HepG2 (cell line): Measurements from ENCODE around the gene IQCK. TPM values are rescaled to one million over a fixed set of nuclear protein-coding genes. Genes with fewer than 3 reads are reported as not detected.
A peak's percentile ranks its signal among the peaks of the same experiment; 100 is the strongest.

Experiments used
- BCL3 ChIP-seq: sonication (generic); formaldehyde crosslinking; IDR thresholded peaks from 2 replicates; pipeline ENCODE4 v1.5.1; 2020; ENCODE audit warnings: mild to moderate bottlenecking, missing genetic modification reagents, moderate library complexity
- HNRNPLL ChIP-seq: fragments of 200-400 bp; formaldehyde crosslinking; IDR thresholded peaks from 2 replicates; pipeline ENCODE4 v1.6.1; 2017; ENCODE audit warnings: mild to moderate bottlenecking, low read depth, low read length; ENCODE audit not compliant: poor library complexity, severe bottlenecking
- ISL2 ChIP-seq: sonication (generic); formaldehyde crosslinking; IDR thresholded peaks from 2 replicates; pipeline ENCODE4 v1.5.0; 2020; ENCODE audit warnings: missing genetic modification reagents
- LRRFIP1 ChIP-seq: sonication (generic); formaldehyde crosslinking; conservative IDR thresholded peaks from 2 replicates; pipeline ENCODE4 v1.4.0; 2020; ENCODE audit warnings: missing genetic modification reagents
- MATR3 ChIP-seq: sonication (generic); formaldehyde crosslinking; IDR thresholded peaks from 2 replicates; pipeline ENCODE4 v1.4.0; 2020; ENCODE audit warnings: missing genetic modification reagents
- NBN ChIP-seq: fragments of 450-650 bp; conservative IDR thresholded peaks from 2 replicates; pipeline ENCODE4 v1.6.1; 2017
- TCF7 ChIP-seq: sonication (generic); IDR thresholded peaks from 2 replicates; pipeline ENCODE4 v1.6.1; 2016; ENCODE audit warnings: antibody characterized with exemption, low read depth
- THAP9 ChIP-seq: sonication (generic); formaldehyde crosslinking; IDR thresholded peaks from 2 replicates; pipeline ENCODE4; 2020; ENCODE audit warnings: missing genetic modification reagents, mild to moderate bottlenecking, borderline replicate concordance
- ZBTB40 ChIP-seq, 2 experiments: fragments of 450-650 bp in 1 of 2; sonication (generic) in 1 of 2; formaldehyde crosslinking in 1 of 2; IDR thresholded peaks; 2 replicates each; pipeline versions ENCODE4 v1.6.1 to v1.8.0; 2016 to 2022; ENCODE audit warnings: antibody characterized with exemption in 1 of 2, mild to moderate bottlenecking in 1 of 2, missing genetic modification reagents in 1 of 2
- ZFY ChIP-seq: sonication (generic); formaldehyde crosslinking; IDR thresholded peaks from 2 replicates; pipeline ENCODE4 v1.4.0; 2020; ENCODE audit warnings: missing genetic modification reagents
- ZNF30 ChIP-seq: sonication (generic); formaldehyde crosslinking; IDR thresholded peaks from 2 replicates; pipeline ENCODE4 v1.5.0; 2020; ENCODE audit warnings: mild to moderate bottlenecking, missing genetic modification reagents
- ZNF329 ChIP-seq: sonication (generic); formaldehyde crosslinking; IDR thresholded peaks from 2 replicates; pipeline ENCODE4 v1.9.0; 2021; ENCODE audit warnings: low read depth, mild to moderate bottlenecking, missing genetic modification reagents
- ZNF441 ChIP-seq: sonication (generic); formaldehyde crosslinking; IDR thresholded peaks from 2 replicates; pipeline ENCODE4 v1.7.0; 2021; ENCODE audit warnings: missing genetic modification reagents, borderline replicate concordance
- polyA plus RNA-seq, 8 experiments: library from polyadenylated mRNA; depleted of rRNA in 3 of 8; stranded (reverse) in 7 of 8; unstranded in 1 of 8; fragments of >200 nt; fragmentation: Illumina TruSeq in 4 of 8; extraction: Trizol in 4 of 8; gene quantifications; 2 replicates each; pipeline versions ENCODE4 v1.2.1 to v1.2.3, GENCODE V29; 2011 to 2016; ENCODE audit warnings: low read depth in 4 of 8, missing spikeins in 1 of 8, mixed read lengths in 1 of 8; ENCODE audit not compliant: insufficient read depth in 1 of 8
- total RNA-seq, 5 experiments: library from RNA; depleted of rRNA; stranded (reverse); fragments of >200 nt; fragmentation: Illumina TruSeq; extraction: Trizol; gene quantifications; 2 replicates each; pipeline ENCODE4 v1.2.3, GENCODE V29; 2016; ENCODE audit warnings: low read depth in 1 of 5

IQCK gene
- total and polyA plus RNA-seq, 2 of the 13 experiments (the other 11 are each of a cell fraction or from before 2014, with no cell fraction given), result 5.1 to 7.3 TPM

GRCh38 chr16:19883296-19883965 is 165.4 kb downstream of the IQCK start (continued):
- TF ChIP-seq HNRNPLL (peak; percentile 17), TCF7 (no peak), ZNF329 (CRISPR knock-in tag) (no peak), ZBTB40 (IDR thresholded peaks at IDR 0.05) (no peak), ZBTB40 (CRISPR knock-in tag; IDR thresholded peaks at IDR 0.05) (no peak), ZFY (0 out of 2 replicates have a peak, but pooled peaks have one; percentile 13), BCL3 (CRISPR knock-in tag) (no peak), ZNF30 (CRISPR knock-in tag) (no peak), NBN (no peak), ZNF441 (no peak), THAP9 (CRISPR knock-in tag) (no peak), MATR3 (CRISPR knock-in tag) (no peak), ISL2 (no peak), LRRFIP1 (CRISPR knock-in tag) (no peak)
